GM04504 (cell line): ENCODE data around the gene TEX36.
"Not testable (repeated sequence)": the region's sequence is repeated elsewhere in the genome, so short reads cannot be mapped to it uniquely, and the experiment has no call there.

Experiments
- DNase-seq: peaks from one replicate; pipeline ENCODE4 v3.0.0-alpha.2; 2012; ENCODE audit warnings: low read depth

Gene TEX36

DNA sequence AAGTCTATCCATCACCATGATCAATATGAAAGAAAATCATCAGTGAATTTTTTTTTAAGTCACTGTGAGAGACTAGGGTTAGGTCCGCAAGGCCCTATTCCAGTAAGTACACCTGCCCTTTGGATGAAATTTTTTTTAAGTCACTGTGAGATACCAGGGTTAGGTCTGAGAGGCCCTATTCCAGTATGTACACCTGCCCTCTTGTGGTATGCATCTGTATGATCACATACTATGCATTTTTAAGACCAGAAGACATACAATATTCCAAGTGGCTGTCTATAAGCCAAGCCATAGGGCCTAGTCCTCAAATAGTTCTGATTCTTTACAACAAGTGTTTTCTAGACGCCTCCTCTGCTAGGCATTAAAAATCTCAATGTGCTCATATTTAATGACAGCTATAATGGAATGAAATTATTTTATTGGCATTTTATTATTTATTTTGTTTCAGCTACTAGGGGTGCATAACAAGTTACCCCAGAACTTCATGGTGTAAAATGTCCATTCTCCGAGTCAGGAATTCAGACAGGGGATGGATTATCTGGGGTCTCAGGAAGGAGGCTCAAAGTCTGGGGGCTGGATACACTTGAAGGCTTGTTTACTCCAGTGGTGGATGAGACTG is 53.1 kb downstream of the TEX36 start:
- DNase-seq, result no peak

DNA sequence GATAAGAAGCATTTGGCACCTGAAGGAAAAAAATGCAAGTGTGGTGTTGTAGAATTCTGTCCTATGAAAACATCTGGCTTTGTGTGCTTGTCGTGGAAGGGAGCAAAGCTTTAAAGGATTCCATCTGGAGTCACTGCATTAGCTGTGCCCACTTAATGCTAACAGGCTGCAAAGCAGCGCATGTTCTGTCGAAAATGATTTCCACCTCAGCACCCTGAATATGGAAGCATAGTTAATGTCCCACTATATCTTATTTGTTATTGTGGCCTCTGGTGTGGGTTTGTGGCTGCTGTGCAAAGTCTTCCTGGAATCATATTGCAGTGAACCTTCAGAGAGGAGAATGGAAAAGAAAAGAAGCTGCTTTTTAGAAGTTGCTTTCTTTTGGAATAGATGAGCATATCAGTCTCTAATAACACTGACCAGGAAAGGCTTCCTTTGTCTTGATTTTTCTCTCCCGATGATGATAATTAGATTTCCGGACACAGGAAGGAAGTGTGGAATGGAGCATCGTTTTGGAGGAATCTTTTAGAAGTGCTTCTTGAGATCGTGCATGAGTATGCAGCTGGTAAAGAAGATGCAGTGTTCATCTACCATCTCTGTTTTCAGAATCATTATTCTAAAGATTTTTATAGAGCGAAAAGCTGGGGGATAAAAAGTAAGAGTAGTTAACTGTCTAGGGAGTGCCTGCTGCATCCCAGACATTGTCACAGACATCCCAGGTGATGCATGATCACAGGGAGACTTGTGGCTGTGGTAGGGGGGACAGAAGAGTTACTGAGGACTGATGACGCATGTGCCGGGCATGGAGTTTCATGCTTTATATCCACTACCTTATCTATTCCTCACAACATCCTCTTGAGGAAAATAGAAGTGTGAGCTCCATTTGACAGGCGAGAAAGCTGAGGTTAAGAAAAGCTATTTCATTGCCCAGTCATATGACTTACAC is 54.6 kb downstream of the TEX36 start:
- DNase-seq, result no peak

DNA sequence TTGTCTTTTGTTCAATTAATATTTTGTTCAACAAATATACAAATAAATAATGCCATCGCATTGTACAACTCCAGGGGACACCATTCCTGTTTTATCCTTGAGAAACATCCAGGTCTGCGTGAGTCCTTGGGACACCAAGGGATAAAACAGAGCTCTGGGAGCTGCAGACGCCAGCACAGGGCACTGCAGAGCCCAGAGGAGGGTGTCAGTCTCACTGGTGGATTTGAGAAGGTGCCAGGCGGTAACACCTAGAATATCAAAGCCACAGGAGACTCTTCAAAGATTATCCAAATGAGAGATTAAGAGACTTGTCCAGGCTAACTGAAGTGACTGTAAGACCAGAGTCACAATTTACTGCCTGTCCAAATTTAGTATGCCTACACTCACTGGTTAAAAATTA is 55.3 kb downstream of the TEX36 start:
- DNase-seq, result no peak

DNA sequence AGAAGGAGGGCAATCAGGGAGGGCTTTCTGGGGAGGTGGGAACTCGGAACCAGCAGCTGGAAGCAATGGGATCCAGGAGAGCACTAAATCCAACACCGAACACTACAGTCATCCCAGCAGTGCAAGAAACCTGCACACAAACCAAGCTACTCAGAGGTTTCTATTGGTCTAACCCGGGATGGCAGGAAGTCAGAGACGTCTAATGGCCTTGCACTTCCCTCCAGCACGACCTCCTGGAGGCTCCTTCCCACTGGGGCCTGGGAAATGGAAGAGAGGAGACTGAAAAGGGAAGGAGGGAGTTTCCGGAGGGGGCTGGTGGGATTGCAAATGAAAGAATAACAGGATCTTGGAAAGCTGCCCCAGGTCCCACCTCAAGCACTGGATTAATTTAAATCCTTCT is 56.3 kb downstream of the TEX36 start:
- DNase-seq, result no peak

DNA sequence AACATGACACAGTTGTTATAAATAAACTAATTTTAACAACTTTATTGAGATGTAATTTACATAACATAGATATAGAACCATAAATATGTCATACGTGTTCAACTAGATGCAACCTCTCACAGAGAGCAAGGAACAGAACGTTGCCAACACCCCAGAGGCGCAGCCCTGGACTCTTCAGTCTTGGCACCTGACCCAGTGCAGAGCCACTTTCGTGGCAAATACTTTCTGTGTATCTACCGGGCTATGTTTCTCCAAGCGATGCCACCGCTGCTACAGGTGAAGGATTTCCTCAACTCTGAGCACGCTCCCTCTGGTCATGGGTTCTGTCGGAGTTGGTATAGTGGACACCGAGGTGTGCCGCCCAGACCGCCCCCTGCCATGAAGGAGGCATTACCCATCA is 57.4 kb downstream of the TEX36 start:
- DNase-seq, result no peak

DNA sequence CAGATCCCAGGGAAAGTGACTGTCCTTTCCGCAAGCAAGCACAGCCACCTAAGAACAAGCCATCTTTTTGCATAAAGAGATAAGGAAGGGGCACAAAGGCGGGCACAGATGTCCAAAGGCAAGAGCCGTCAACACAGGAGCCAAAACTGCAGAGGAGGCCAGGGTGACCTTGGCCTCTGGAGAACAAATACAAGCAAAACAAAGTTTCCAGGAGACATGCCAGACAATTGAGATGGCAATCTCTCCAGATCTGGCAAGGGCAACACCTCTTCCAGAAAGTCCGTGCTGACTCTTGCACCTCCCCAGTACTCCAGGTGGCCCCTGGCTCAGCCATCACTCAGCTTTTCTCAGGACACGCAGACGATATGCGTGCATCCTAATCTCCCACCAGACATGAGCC is 58.2 kb downstream of the TEX36 start:
- DNase-seq, result no peak

DNA sequence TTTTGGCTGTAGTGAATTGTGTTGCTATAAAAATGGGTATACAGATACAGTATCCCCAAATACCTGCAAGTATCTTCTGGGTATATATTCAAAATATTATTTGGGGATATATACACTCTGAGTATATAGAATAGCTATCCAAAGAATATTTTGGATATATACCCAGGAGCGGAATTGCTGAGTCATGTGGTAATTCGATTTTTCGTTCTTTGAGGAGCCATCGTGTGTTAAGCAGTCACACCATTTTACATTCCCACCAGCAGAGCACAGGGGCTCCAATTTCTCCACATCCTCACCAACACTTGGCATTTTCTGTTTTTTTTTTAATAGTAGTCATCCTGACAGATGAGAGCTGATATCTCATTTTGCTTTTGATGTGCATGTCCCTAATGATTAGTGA is 61.9 kb downstream of the TEX36 start:
- DNase-seq, result no peak

DNA sequence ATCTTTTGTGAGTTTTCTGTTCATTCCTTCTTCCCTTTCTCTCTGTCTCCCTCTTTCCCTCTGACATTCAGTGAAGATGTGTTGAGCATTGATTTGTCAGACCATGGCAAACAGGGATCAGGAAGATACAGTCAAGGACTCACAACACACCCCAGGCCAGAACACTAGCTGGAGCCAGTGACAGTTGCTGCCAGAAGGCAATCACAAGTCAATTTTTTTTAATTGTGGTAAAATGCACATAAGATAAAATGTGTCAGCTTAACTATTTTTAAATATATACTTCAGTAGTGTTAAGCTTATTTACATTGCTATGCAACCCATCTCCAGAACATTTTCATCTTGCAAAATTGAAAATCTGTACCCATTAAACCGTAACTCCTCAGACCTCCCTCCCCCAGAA is 62.6 kb downstream of the TEX36 start:
- DNase-seq, result no peak

DNA sequence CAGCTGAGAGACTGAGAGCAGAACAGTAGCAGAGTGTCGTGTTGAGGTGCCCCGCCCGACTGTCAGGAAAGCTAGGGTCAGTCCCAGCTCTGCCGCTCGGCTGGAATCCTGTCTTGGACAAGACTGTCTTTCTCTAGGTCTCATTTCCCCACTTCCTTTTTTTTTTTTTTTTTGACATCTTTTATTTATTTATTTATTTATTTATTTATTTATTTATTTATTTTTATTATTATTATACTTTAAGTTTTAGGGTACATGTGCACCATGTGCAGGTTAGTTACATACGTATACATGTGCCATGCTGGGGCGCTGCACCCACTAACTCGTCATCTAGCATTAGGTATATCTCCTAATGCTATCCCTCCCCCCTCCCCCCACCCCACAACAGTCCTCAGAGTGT is 69.9 kb downstream of the TEX36 start:
- not testable (repeated sequence) for DNase-seq

DNA sequence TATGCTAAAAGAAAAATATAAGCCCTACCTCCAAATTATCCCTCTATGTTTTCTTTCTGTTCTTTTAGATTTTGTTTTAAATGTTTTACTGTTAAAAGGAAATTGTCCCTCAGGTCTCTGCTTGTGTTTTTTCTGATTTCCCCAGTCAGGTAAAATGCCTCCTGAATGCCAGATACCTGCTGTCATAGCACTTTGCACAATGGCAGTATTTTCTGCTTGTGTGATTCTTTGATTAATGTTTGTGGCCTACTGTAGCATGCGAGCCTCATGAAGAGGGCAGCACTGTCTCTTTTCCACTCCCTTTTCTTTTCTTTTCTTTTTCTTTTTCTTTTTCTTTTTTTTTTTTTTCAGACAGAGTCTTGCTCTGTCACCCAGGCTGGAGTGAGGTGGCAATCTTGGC is 71.2 kb downstream of the TEX36 start:
- DNase-seq, result no peak

DNA sequence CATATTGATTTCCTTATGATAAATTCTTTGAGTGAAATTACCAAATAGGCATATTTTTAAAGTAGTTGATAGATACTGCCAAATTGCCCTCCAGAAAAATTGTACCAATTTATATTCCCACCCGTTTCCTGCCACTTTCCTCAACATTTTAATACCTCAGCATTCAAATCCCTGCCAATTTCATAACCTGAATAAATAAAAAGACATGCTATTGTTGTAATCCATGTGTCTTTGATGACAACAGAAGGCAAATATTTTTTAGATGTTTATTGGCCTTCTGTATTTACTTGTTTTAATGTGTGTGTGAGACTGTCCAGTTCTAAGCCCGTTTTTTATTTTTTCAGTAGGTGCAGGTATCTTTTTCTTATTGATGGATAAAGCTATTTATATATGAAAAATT is 71.7 kb downstream of the TEX36 start:
- DNase-seq, result no peak

DNA sequence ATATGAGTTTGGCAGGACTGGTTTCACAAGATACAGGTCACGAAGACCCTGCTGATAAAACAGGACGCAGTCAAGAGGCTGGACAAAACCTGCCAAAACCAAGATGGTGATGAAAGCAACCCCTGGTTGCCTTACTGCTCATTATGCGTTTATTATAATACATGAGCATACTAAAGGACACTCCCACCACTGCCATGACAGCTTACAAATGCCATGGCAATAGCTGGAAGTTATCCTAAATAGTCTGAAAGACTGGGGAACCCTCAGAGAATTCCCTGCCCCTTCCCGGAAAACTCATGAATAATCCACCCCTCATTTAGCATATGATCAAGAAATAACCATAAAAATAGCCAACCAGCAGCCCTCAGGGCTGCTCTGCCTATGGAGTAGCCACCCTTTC is 73.1 kb downstream of the TEX36 start:
- DNase-seq, result no peak

DNA sequence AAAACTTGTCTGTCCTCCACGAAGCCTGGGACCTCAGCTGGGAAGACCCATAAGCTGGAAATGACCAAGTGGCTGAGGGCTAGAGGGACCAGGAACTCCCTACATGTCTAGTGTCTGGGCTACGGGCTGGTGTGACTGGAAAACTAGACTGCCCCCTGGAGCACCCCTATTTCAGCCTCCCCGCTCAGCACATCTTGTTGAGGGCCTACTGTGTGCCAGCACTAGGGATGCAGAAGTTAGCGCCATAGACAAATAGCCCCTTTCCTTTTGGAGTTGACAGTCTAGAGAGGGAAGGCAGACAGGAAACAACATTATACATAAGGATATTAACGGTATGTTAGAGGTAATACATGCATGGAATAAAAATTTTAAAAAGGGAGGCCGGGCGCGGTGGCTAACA is 74.5 kb downstream of the TEX36 start:
- DNase-seq, result no peak

DNA sequence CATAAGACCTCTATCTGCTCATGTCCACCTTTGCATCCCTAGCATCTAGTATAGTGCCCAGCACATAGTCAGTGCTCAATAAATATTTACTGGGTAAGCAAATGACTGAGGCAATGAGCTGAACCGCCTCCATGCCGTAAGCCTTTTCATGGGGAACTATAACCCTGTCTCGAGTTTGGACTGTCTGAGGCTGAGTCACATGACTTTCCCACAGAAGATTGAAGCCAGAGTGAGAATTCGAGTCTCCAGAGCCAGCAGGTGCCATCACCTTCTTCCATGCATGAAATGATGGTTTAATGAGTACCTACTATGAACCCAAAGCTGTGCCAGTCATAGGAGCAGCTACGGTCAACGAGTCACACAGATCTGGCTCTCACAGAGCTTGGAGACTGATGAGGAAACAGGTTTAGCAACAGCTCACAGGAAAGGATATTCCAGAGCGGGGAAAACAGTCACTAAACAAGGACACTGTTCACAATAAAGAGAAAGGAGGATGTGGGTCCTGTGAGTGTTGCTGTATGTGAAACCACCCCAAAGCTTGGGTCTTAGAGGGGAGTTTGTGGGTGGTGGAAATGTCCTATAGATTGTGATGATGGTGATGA is 75.2 kb downstream of the TEX36 start:
- no peak for DNase-seq

DNA sequence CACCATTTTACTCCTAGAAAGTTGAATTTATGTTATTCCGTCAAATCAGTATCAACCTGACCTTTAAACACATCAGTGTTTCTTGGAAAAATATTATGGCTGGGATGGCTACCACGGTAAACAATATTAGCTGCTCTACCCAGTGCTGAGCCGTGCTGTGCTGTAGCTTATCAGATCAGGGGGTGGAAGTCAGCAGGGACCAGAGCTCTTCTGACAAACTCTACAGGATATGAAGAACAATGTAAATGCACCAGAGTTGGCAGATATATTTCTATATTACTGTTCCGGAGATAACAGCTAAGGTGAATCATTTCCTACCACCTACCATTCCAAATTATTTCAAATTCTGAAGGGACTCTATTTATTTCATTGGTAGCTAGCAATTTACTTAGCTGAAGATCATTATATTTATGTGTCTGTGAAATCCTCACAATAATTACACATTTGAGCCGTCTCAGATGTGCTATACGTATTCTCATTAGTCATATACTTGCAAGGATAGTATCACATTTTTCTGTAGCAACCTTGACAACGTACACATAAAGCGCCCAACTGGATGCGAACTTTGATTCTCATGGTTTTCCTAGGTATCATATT is 76.5 kb downstream of the TEX36 start:
- no peak for DNase-seq
